Right atrium auricular region (tissue), 2 donors: ENCODE data around the gene VPS33A. TPM values are rescaled to one million over a fixed set of nuclear protein-coding genes. Genes with fewer than 3 reads are reported as not detected.

Source experiments
- DNase-seq: peaks from one replicate; pipeline ENCODE4 v3.0.0-alpha.2; 2019; ENCODE audit warnings: low spot score
- H3K27ac ChIP-seq, 2 donors: fragments of 200-600 bp; sonication (generic); 1 replicate in 1 of 2; 2 replicates in 1 of 2; pipeline ENCODE4 v1.5.1; 2016 to 2019
- H3K27me3 ChIP-seq, 2 donors: fragments of 200-600 bp; sonication (generic); one replicate each; pipeline versions ENCODE4 v1.5.1 to v1.6.0; 2017 to 2019
- H3K36me3 ChIP-seq: fragments of 200-600 bp; sonication (generic); one replicate; pipeline ENCODE4 v1.5.1; 2016
- H3K4me1 ChIP-seq, 2 donors: fragments of 200-600 bp; sonication (generic); one replicate each; pipeline versions ENCODE4 v1.5.1 to v1.6.0; 2017 to 2019
- H3K4me3 ChIP-seq, 2 donors: fragments of 200-600 bp; sonication (generic); 1 replicate in 1 of 2; 2 replicates in 1 of 2; pipeline ENCODE4 v1.5.1; 2017 to 2019; ENCODE audit warnings: mild to moderate bottlenecking in 1 of 2, moderate library complexity in 1 of 2
- H3K9me3 ChIP-seq, 2 donors: fragments of 200-600 bp; sonication (generic); one replicate each; pipeline ENCODE4 v1.5.1; 2019
- total RNA-seq, 2 donors: library from RNA; depleted of rRNA; stranded (reverse); fragments of >200 nt; gene quantifications; one replicate each; pipeline ENCODE4 v1.1.0, GENCODE V29; 2016
- TF ChIP-seq, protein P1 (sequence below), 2 donors: fragments of 200-600 bp; sonication (generic); IDR thresholded peaks; one replicate each; pipeline ENCODE4 v1.5.1; 2019; ENCODE audit warnings: antibody characterized with exemption in 2 of 2

Gene VPS33A
- total RNA-seq, 2 donors from 2014 or later: 7.6 to 8.4 TPM

DNA sequence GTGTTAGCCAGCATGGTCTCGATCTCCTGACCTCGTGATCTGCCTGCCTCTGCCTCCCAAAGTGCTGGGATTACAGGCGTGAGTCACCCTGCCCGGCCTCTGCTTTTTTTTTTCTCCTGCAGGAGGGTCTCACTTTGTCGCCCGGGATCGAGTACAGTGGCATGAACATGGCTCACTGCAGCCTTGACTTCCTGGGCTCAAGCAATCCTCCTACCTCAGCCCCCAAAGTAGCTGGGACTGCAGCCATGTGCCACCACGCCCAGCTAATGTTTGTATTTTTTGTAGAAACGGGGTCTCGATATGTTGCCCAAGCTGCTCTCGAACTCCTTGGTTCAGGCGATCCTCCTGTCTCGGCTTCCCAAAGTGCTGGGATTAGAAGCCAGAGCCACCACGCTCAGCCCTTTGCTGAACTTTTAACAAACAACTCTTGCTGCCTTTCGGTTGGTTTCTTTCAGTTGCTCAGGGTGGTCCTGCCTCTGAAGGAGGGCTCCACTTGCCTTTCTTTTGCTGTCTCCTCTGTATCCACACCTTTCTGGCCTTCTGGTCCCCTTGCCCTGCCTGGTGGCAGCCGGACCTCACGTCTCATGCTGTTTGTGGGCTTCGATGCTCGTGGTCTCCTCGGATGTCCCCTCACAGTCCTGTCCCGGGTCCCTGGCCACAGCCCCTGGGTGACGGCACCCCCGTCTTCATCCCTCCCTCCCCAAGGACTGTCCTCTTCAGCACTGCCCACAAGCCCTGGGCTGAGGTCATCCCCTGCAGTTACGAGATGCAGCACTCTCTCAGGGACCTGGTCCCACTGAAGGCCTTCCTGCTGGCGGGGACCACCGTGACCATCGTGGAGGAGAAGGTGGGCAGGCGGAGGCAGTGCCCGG, 66.6 kb downstream of the VPS33A start:
- TF ChIP-seq, protein P1, sequence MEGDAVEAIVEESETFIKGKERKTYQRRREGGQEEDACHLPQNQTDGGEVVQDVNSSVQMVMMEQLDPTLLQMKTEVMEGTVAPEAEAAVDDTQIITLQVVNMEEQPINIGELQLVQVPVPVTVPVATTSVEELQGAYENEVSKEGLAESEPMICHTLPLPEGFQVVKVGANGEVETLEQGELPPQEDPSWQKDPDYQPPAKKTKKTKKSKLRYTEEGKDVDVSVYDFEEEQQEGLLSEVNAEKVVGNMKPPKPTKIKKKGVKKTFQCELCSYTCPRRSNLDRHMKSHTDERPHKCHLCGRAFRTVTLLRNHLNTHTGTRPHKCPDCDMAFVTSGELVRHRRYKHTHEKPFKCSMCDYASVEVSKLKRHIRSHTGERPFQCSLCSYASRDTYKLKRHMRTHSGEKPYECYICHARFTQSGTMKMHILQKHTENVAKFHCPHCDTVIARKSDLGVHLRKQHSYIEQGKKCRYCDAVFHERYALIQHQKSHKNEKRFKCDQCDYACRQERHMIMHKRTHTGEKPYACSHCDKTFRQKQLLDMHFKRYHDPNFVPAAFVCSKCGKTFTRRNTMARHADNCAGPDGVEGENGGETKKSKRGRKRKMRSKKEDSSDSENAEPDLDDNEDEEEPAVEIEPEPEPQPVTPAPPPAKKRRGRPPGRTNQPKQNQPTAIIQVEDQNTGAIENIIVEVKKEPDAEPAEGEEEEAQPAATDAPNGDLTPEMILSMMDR (IDR thresholded peaks at IDR 0.05): no peak
- Histone ChIP-seq H3K9me3 (peaks cover 0 to 4% of the 10 kb centered on the region in 2 donors), H3K27ac (no peak overlapping the region), H3K36me3 (no peaks in the 10 kb centered on the region), H3K27me3 (peaks cover 0 to 22% of the 10 kb centered on the region in 2 donors), H3K4me3 (no peak overlapping the region), H3K4me1 (peaks cover 0 to 20% of the 10 kb centered on the region in 2 donors)
- no peak for DNase-seq

DNA sequence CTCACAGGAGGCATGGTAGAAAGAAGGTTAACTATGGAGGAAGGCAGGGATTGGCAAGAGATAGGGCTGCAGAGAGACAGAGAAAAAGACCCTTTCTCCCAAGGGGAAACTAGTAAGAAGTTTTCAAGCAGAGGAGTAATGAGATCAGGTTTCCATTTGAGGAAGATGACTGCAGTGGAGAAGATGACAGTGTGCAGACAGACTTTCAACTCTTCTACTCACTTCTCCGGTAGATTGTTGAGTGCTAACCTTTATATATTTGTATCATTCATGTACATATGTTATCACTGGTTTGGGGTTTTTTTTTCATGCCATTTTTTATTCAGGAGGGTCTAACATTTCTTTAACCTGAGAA, 68.7 kb downstream of the VPS33A start:
- H3K27me3 ChIP-seq: peaks cover 0 to under 1% of the 10 kb centered on the region in 2 donors
- TF ChIP-seq, protein P1 (IDR thresholded peaks at IDR 0.05): no peak

DNA sequence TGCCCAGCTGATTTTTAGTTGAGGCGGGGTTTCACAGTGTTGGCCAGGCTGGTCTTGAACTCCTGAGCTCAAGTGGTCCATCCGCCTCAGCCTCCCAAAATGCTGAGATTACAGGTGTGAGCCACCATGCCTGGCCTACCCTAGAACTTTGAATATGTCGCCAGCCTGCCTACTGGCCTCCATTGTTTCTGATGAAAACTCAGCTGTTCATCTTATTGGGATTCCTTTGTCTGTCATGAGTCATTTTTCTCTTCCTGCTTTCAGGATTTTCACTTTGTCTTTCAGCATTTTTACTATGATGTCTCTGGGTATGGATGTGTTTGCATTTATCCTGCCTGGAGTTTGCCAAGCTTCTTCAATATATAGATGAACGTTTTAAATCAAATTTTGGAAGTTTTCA, 70.9 kb downstream of the VPS33A start:
- TF ChIP-seq, protein P1 (IDR thresholded peaks at IDR 0.05): no peak
- no peak for DNase-seq
- peaks cover 0 to 4% of the 10 kb centered on the region in 2 donors for H3K9me3 ChIP-seq
- H3K4me1 ChIP-seq: no peaks in the 10 kb centered on the region
- H3K27me3 ChIP-seq: no peaks in the 10 kb centered on the region
- no peak overlapping the region for H3K4me3 ChIP-seq
- H3K27ac ChIP-seq: no peak overlapping the region
- no peaks in the 10 kb centered on the region for H3K36me3 ChIP-seq

More for the DNA sequence above, 68.7 kb downstream of the VPS33A start:
- H3K9me3 ChIP-seq: peaks cover 0 to 4% of the 10 kb centered on the region in 2 donors
- H3K27ac ChIP-seq: no peak overlapping the region
- DNase-seq: no peak
- H3K36me3 ChIP-seq: no peaks in the 10 kb centered on the region
- H3K4me3 ChIP-seq: no peak overlapping the region
- no peaks in the 10 kb centered on the region for H3K4me1 ChIP-seq

DNA sequence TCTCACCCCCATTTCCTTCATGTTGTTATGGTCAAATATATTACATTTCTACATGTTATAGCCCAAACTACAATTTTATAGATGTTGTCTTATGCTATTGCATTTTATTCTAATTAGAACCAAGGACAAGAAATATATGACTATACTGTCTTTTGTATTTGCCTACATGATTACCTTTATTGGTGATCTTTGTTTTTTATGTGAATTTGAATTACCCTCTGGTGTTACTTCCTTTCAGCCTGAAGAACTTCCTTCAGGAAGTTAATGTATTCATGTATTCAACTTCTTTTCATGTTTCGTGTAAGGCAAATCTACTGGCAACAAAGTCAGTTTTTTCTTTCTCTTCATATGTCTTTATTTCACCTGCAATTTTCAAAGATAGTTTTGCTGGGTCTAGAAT, 71.5 kb downstream of the VPS33A start:
- Histone ChIP-seq H3K27me3 (no peaks in the 10 kb centered on the region), H3K36me3 (no peaks in the 10 kb centered on the region), H3K4me3 (no peak overlapping the region), H3K4me1 (no peaks in the 10 kb centered on the region), H3K9me3 (peaks cover 0 to 4% of the 10 kb centered on the region in 2 donors), H3K27ac (no peak overlapping the region)
- no peak for DNase-seq
- TF ChIP-seq, protein P1 (IDR thresholded peaks at IDR 0.05): no peak

DNA sequence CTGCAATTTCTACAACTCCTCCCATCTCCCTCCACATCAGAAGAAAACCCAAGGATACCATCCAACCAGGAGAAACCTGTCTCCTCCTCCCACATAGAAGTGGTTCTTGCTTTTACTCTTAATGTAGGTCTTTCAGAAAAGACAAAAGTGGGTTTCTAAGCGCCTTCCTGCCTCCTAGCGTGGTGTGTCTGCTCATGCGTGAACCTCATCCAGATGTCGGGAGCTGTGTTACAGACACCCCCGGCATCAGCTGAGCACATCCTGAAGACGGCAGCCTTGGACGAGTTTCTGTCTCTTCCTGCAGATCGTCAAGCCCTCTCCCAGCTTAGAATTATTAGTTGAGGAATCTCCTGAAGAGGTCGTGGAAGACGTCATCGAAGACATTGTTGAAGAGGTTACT, 73.9 kb downstream of the VPS33A start:
- H3K4me1 ChIP-seq: no peaks in the 10 kb centered on the region
- H3K36me3 ChIP-seq: no peaks in the 10 kb centered on the region
- H3K27ac ChIP-seq: no peak overlapping the region
- H3K4me3 ChIP-seq: no peak overlapping the region
- H3K9me3 ChIP-seq: peaks cover 0 to 4% of the 10 kb centered on the region in 2 donors
- no peaks in the 10 kb centered on the region for H3K27me3 ChIP-seq
- TF ChIP-seq, protein P1 (IDR thresholded peaks at IDR 0.05): no peak
- DNase-seq: no peak
